Type B pancreatic cell (in vitro differentiated cells): Measurements from ENCODE around the gene SRPX. TPM values are rescaled to one million over a fixed set of nuclear protein-coding genes. Genes with fewer than 3 reads are reported as not detected.

Experiments
- DNase-seq: peaks from one replicate; pipeline ENCODE4 v3.0.0; 2021; ENCODE audit warnings: mixed read lengths; ENCODE audit not compliant: unreplicated experiment; ENCODE audit errors: extremely low spot score
- H3K27ac Mint-ChIP-seq: 2 replicates; pipeline ENCODE4 v1.8.0; 2021; ENCODE audit warnings: mild to moderate bottlenecking, mixed read lengths
- H3K27me3 Mint-ChIP-seq: 2 replicates; pipeline ENCODE4 v1.8.0; 2021; ENCODE audit warnings: mixed read lengths
- H3K36me3 Mint-ChIP-seq: 2 replicates; pipeline ENCODE4 v1.8.0; 2021; ENCODE audit warnings: mixed read lengths
- H3K4me1 Mint-ChIP-seq: one replicate; pipeline ENCODE4 v1.8.0; 2021; ENCODE audit warnings: mixed read lengths; ENCODE audit not compliant: unreplicated experiment
- H3K4me3 Mint-ChIP-seq: 2 replicates; pipeline ENCODE4 v1.8.0; 2021; ENCODE audit warnings: mild to moderate bottlenecking, mixed read lengths
- H3K9me3 Mint-ChIP-seq: 2 replicates; pipeline ENCODE4 v1.8.0; 2021; ENCODE audit warnings: mixed read lengths
- total RNA-seq: library from RNA; stranded (reverse); gene quantifications from 2 replicates; pipeline ENCODE4 v1.2.1, GENCODE V29; 2021; ENCODE audit warnings: low replicate concordance
- TF ChIP-seq, protein P1 (sequence below): fragments of 200-600 bp; sonication (generic); conservative IDR thresholded peaks from 2 replicates; pipeline ENCODE4 v1.5.0; 2021; ENCODE audit warnings: antibody characterized with exemption, mild to moderate bottlenecking

Gene SRPX
- total RNA-seq, 1 donor from 2014 or later: 8.4 TPM

GRCh38 chrX:38150993-38151392 is 69.7 kb downstream of the SRPX start:
- Mint-ChIP-seq H3K4me3 (no peak overlapping the region), H3K27ac (no peak overlapping the region), H3K9me3 (no peaks in the 10 kb centered on the region), H3K4me1 (no peaks in the 10 kb centered on the region), H3K27me3 (no peaks in the 10 kb centered on the region), H3K36me3 (no peaks in the 10 kb centered on the region)
- TF ChIP-seq, protein P1, sequence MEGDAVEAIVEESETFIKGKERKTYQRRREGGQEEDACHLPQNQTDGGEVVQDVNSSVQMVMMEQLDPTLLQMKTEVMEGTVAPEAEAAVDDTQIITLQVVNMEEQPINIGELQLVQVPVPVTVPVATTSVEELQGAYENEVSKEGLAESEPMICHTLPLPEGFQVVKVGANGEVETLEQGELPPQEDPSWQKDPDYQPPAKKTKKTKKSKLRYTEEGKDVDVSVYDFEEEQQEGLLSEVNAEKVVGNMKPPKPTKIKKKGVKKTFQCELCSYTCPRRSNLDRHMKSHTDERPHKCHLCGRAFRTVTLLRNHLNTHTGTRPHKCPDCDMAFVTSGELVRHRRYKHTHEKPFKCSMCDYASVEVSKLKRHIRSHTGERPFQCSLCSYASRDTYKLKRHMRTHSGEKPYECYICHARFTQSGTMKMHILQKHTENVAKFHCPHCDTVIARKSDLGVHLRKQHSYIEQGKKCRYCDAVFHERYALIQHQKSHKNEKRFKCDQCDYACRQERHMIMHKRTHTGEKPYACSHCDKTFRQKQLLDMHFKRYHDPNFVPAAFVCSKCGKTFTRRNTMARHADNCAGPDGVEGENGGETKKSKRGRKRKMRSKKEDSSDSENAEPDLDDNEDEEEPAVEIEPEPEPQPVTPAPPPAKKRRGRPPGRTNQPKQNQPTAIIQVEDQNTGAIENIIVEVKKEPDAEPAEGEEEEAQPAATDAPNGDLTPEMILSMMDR: no peak
- no peak for DNase-seq

GRCh38 chrX:38149016-38149415 is 71.7 kb downstream of the SRPX start:
- DNase-seq: no peak
- Mint-ChIP-seq H3K27me3 (no peaks in the 10 kb centered on the region), H3K4me3 (no peak overlapping the region), H3K27ac (no peak overlapping the region), H3K4me1 (no peaks in the 10 kb centered on the region), H3K36me3 (no peaks in the 10 kb centered on the region), H3K9me3 (peaks cover 5% of the 10 kb centered on the region)
- TF ChIP-seq, protein P1: no peak

DNA sequence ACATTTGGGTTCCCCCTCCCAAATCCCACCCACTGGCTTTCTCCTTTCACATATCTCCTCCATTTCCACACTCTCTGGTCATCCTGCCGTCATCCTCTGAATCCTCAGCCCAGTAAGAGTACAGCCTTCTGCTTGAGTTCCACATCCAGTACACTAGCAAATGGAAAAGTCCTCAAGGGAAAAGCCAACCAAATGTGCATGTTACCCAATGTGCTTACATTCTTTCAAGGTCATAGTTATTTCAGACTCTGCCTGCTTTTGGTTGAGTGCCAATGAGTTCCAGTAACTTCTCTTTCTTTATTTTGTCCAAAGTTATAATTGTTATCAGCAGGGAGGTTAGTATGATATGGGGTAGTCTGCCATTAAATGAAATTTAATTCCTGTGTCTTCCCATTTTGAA is 78.1 kb downstream of the SRPX start:
- Mint-ChIP-seq H3K27me3 (no peaks in the 10 kb centered on the region), H3K4me1 (no peaks in the 10 kb centered on the region), H3K27ac (no peak overlapping the region), H3K9me3 (peaks cover 5% of the 10 kb centered on the region), H3K36me3 (no peaks in the 10 kb centered on the region), H3K4me3 (no peak overlapping the region)
- TF ChIP-seq, protein P1: no peak
- DNase-seq: no peak

GRCh38 chrX:38138900-38139299 is 81.8 kb downstream of the SRPX start:
- no peak for DNase-seq
- Mint-ChIP-seq H3K4me1 (no peaks in the 10 kb centered on the region), H3K4me3 (no peak overlapping the region), H3K27me3 (no peaks in the 10 kb centered on the region), H3K36me3 (no peaks in the 10 kb centered on the region), H3K27ac (no peak overlapping the region), H3K9me3 (no peaks in the 10 kb centered on the region)
- TF ChIP-seq, protein P1: no peak

- no peaks in the 10 kb centered on the region for H3K9me3 Mint-ChIP-seq
These were observed 82.3 kb downstream of the SRPX start for GRCh38 chrX:38138157-38138891.

More at GRCh38 chrX:38138157-38138891, 82.3 kb downstream of the SRPX start:
- Mint-ChIP-seq H3K4me3 (no peak overlapping the region), H3K27ac (no peak overlapping the region), H3K4me1 (no peaks in the 10 kb centered on the region), H3K36me3 (no peaks in the 10 kb centered on the region), H3K27me3 (no peaks in the 10 kb centered on the region)
- TF ChIP-seq, protein P1: no peak
- no peak for DNase-seq
